WTC11 (cell line): Measurements from ENCODE around the gene GGN.

Source experiments
- CTCF ChIP-seq: fragments of 200-600 bp; IDR thresholded peaks from 2 replicates; pipeline ENCODE4 v1.8.0; 2022; ENCODE audit warnings: antibody characterized with exemption
- IRF1 ChIP-seq: sonication (generic); formaldehyde crosslinking; IDR thresholded peaks from 2 replicates; pipeline ENCODE4 v1.8.0; 2023; ENCODE audit warnings: missing genetic modification reagents
- ZBTB43 ChIP-seq: sonication (generic); formaldehyde crosslinking; IDR thresholded peaks from 2 replicates; pipeline ENCODE4 v1.8.1; 2023; ENCODE audit warnings: mild to moderate bottlenecking, missing genetic modification reagents
- ZNF416 ChIP-seq: fragments of 250-450 bp; sonication (Bioruptor Pico); IDR thresholded peaks from 2 replicates; pipeline ENCODE4 v1.9.0; 2021; ENCODE audit warnings: mild to moderate bottlenecking, inconsistent platforms

- TF ChIP-seq CTCF: no peak
- no peak for TF ChIP-seq ZBTB43 (CRISPR knock-in tag)
- no peak for TF ChIP-seq ZNF416 (CRISPR knock-in tag)
- TF ChIP-seq IRF1 (CRISPR knock-in tag): no peak
Observed at GRCh38 chr19:38412961-38413360, 25.1 kb upstream of the GGN start.
